Transverse colon (tissue), 4 donors: Measurements from ENCODE around the gene HPGD. TPM values are rescaled to one million over a fixed set of nuclear protein-coding genes. Genes with fewer than 3 reads are reported as not detected.

Source experiments
- DNase-seq: peaks from one replicate; pipeline ENCODE4 v3.0.0-alpha.2; 2019
- H3K27ac ChIP-seq, 4 donors: fragments of 200-600 bp; sonication (generic); 2 replicates each; pipeline ENCODE4 v1.5.1; 2016 to 2018; ENCODE audit warnings: inconsistent platforms in 4 of 4
- H3K27me3 ChIP-seq: fragments of 200-600 bp; sonication (generic); 2 replicates; pipeline ENCODE4 v1.5.1; 2017; ENCODE audit warnings: inconsistent platforms
- H3K36me3 ChIP-seq, 4 donors: fragments of 200-600 bp; sonication (generic); 2 replicates each; pipeline ENCODE4 v1.5.1; 2017 to 2019; ENCODE audit warnings: inconsistent platforms in 4 of 4
- H3K4me1 ChIP-seq, 4 donors: fragments of 200-600 bp; sonication (generic); 2 replicates each; pipeline ENCODE4 v1.5.1; 2017 to 2020; ENCODE audit warnings: inconsistent platforms in 4 of 4
- H3K4me3 ChIP-seq, 4 donors: fragments of 200-600 bp; sonication (generic); 1 replicate in 1 of 4; 2 replicates in 3 of 4; pipeline versions ENCODE4 v1.5.1 to v1.6.1; 2017 to 2019; ENCODE audit warnings: inconsistent platforms in 4 of 4
- H3K9me3 ChIP-seq, 2 donors: fragments of 200-600 bp; sonication (generic); 2 replicates each; pipeline ENCODE4 v1.5.1; 2017 to 2019; ENCODE audit warnings: inconsistent platforms in 2 of 2
- EP300 ChIP-seq: sonication (generic); formaldehyde crosslinking; IDR thresholded peaks from one replicate; pipeline ENCODE4 v1.6.1; 2017; ENCODE audit warnings: antibody characterized with exemption, low read depth
- POLR2A ChIP-seq: fragments of 450-650 bp; IDR thresholded peaks from one replicate; pipeline ENCODE4 v1.6.1; 2016; ENCODE audit warnings: antibody characterized with exemption, mild to moderate bottlenecking, moderate library complexity
- POLR2AphosphoS5 ChIP-seq, 3 donors: sonication (generic); formaldehyde crosslinking; IDR thresholded peaks; one replicate each; pipeline ENCODE4 v1.6.1; 2016; ENCODE audit warnings: antibody characterized with exemption in 3 of 3
- WGBS, 2 donors: methylation state at CpG; one replicate each; pipeline ENCODE4 v1.1.5; 2018; ENCODE audit warnings: low coverage in 1 of 2; 5-methylcytosine and 5-hydroxymethylcytosine counted together
- in situ Hi-C, 4 donors: fragments of 200-750 bp; cut with MboI; loops; one replicate each; pipeline versions ENCODE4 v1.15.0 to v1.15.1; 2017; ENCODE audit warnings: low sequenced_read_pairs in 3 of 4, low pct_ligation_motif_present in 1 of 4, low pct_unique_long_range_greater_than_20kb in 1 of 4
- intact Hi-C: fragments of 100-400 bp; cut with DNase I; formaldehyde crosslinking; loops from one replicate; pipeline ENCODE4 v1.15.1; 2023; ENCODE audit warnings: low total_unique reads
- total RNA-seq, 4 donors: library from RNA; depleted of rRNA; stranded (reverse); fragments of >200 nt; gene quantifications; one replicate each; pipeline ENCODE4 v1.1.0, GENCODE V29; 2016
- TF ChIP-seq, protein P1 (sequence below), 5 experiments: fragments of 200-600 bp in 3 of 5; fragments of 450-650 bp in 2 of 5; sonication (generic) in 3 of 5; IDR thresholded peaks; 1 replicate in 2 of 5; 2 replicates in 3 of 5; pipeline ENCODE4 v1.5.1; 2016 to 2017; ENCODE audit warnings: antibody characterized with exemption in 5 of 5, inconsistent platforms in 3 of 5, mild to moderate bottlenecking in 2 of 5, moderate library complexity in 1 of 5

HPGD gene
- total RNA-seq, 4 donors from 2014 or later, result 33.0 to 602 (median 361) TPM

DNA sequence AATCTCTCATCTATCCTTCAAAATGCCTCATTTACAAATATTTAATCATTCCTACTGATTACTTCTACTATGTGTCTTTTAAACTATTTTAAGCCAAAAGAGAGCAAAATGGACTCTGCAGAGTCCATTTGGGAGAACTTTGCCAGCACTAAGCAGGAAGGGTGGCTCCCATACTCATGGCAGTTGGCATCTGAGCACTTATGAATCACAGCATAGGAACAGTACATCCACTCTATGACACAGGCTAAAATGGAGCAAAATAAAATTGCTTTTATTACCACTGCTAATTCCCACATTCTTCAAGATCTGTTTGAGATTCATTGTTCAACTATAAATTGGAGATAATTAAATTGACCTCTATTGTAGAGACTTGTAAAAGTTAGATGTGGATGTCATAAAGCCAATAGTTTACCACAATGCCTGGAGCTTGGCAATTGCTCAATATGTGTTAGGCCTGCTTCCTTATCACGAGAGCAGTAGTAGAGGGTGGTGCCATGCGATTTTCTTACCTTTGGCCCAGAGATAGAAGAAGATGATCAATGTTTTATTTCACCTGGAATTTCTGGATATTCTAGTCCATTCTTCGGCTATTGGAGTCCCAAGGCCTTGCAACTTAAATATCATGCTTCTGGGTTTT is 19.1 kb downstream of the HPGD start:
- H3K4me3 ChIP-seq, result no peak overlapping the region
- no peak for TF ChIP-seq POLR2A
- TF ChIP-seq, protein P1, sequence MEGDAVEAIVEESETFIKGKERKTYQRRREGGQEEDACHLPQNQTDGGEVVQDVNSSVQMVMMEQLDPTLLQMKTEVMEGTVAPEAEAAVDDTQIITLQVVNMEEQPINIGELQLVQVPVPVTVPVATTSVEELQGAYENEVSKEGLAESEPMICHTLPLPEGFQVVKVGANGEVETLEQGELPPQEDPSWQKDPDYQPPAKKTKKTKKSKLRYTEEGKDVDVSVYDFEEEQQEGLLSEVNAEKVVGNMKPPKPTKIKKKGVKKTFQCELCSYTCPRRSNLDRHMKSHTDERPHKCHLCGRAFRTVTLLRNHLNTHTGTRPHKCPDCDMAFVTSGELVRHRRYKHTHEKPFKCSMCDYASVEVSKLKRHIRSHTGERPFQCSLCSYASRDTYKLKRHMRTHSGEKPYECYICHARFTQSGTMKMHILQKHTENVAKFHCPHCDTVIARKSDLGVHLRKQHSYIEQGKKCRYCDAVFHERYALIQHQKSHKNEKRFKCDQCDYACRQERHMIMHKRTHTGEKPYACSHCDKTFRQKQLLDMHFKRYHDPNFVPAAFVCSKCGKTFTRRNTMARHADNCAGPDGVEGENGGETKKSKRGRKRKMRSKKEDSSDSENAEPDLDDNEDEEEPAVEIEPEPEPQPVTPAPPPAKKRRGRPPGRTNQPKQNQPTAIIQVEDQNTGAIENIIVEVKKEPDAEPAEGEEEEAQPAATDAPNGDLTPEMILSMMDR (IDR thresholded peaks at IDR 0.05), result no peak
- peak in 2 of 3 donors; percentile 30 to 74 for TF ChIP-seq POLR2AphosphoS5 (IDR thresholded peaks at IDR 0.05)
- no peak for TF ChIP-seq EP300
- no peaks in the 10 kb centered on the region for H3K9me3 ChIP-seq
- no peaks in the 10 kb centered on the region for H3K27me3 ChIP-seq
- peak overlapping the region; percentile 66 to 77 (median 74) for H3K27ac ChIP-seq
- peaks cover 0 to 10% (median 0%) of the 10 kb centered on the region in 4 donors for H3K36me3 ChIP-seq
- peak; percentile 53 for DNase-seq
- intact Hi-C loops, result no loop called here
- in situ Hi-C loops, result no loop called here
- 36 to 60% methylated on average over 2 to 3 of the region's 3 CpGs for WGBS, 2 donors
- H3K4me1 ChIP-seq, result peaks cover 0 to 34% (median 12%) of the 10 kb centered on the region in 4 donors

- DNase-seq, result peak; percentile 81
- Histone ChIP-seq H3K4me3 (peak overlapping the region in 1 of 4 donors; percentile 30), H3K36me3 (peaks cover 0 to 7% (median 0%) of the 10 kb centered on the region in 4 donors), H3K4me1 (peaks cover 6 to 51% (median 28%) of the 10 kb centered on the region in 4 donors), H3K27me3 (no peaks in the 10 kb centered on the region), H3K27ac (peak overlapping the region; percentile 81 to 88 (median 84)), H3K9me3 (no peaks in the 10 kb centered on the region)
- intact Hi-C loops, result no loop called here
- in situ Hi-C loops, result no loop called here
- TF ChIP-seq POLR2AphosphoS5 (IDR thresholded peaks at IDR 0.05), result peak in 1 of 3 donors; percentile 50
- TF ChIP-seq EP300, result no peak
- 43 to 55% methylated on average over 2 to 3 of the region's 3 CpGs for WGBS, 2 donors
Observed at GRCh38 chr4:174496631-174497432, 25.5 kb downstream of the HPGD start.

GRCh38 chr4:174495626-174496025 is 26.7 kb downstream of the HPGD start:
- DNase-seq, result no peak
- in situ Hi-C loops, result no loop called here
- intact Hi-C loops, result no loop called here
- H3K4me3 ChIP-seq, result no peak overlapping the region
- peaks cover 0 to 7% (median 0%) of the 10 kb centered on the region in 4 donors for H3K36me3 ChIP-seq
- 22 to 27% methylated on average over 2 of the region's 2 CpGs for WGBS, 2 donors
- H3K4me1 ChIP-seq, result peaks cover 6 to 46% (median 27%) of the 10 kb centered on the region in 4 donors
- H3K27me3 ChIP-seq, result no peaks in the 10 kb centered on the region
- peak overlapping the region in 2 of 4 donors; percentile 81 for H3K27ac ChIP-seq
- no peaks in the 10 kb centered on the region for H3K9me3 ChIP-seq
- TF ChIP-seq POLR2A (no peak), POLR2AphosphoS5 (IDR thresholded peaks at IDR 0.05) (no peak), EP300 (no peak)
- TF ChIP-seq, protein P1 (IDR thresholded peaks at IDR 0.05), result no peak

DNA sequence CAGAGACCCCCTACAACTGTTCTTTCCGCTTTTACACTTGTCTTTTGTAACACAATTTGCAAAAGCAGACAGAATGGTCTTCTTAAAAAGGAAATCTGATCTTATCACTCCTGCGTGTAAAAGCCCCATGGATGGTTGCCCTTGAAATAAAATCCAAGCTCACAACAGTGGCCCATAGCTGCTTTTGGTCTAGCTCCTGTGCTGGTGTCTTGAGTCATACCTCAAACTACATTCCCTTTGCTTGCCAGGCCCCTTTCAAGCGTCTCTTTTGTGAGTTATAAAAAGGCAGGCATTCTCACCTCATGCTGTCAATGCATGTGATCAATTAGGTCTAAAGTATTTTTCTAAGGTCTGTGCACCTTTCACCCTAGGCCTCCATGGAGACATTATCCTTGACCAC is 27.6 kb downstream of the HPGD start:
- H3K36me3 ChIP-seq, result peaks cover 0 to 7% (median 0%) of the 10 kb centered on the region in 4 donors
- TF ChIP-seq POLR2AphosphoS5 (IDR thresholded peaks at IDR 0.05), result no peak
- TF ChIP-seq POLR2A, result no peak
- no peak for TF ChIP-seq EP300
- TF ChIP-seq, protein P1 (IDR thresholded peaks at IDR 0.05), result no peak
- peaks cover 6 to 43% (median 24%) of the 10 kb centered on the region in 4 donors for H3K4me1 ChIP-seq
- no peaks in the 10 kb centered on the region for H3K27me3 ChIP-seq
- H3K9me3 ChIP-seq, result no peaks in the 10 kb centered on the region
- intact Hi-C loops (no loop called here), in situ Hi-C loops (no loop called here)
- DNase-seq, result no peak
- 61 to 83% methylated on average over 1 to 3 of the region's 3 CpGs for WGBS, 2 donors
- no peak overlapping the region for H3K4me3 ChIP-seq
- no peak overlapping the region for H3K27ac ChIP-seq
